Spleen (tissue), 7 donors: ENCODE data around the gene ARHGEF28.

Experiments used
- POLR2A ChIP-seq, 3 donors: fragments of 450-650 bp; IDR thresholded peaks; one replicate each; pipeline ENCODE4 v1.5.1; 2017; ENCODE audit warnings: antibody characterized with exemption in 3 of 3, mild to moderate bottlenecking in 1 of 3
- POLR2AphosphoS5 ChIP-seq, 3 donors: sonication (generic); formaldehyde crosslinking; IDR thresholded peaks; one replicate each; pipeline ENCODE4 v1.5.1; 2017; ENCODE audit warnings: antibody characterized with exemption in 3 of 3
- TF ChIP-seq, protein P1 (sequence below), 11 experiments: fragments of 200-600 bp in 7 of 11; fragments of 450-650 bp in 4 of 11; sonication (generic) in 4 of 11; IDR thresholded peaks in 8 of 11; conservative IDR thresholded peaks in 3 of 11; 1 replicate in 7 of 11; 2 replicates in 4 of 11; pipeline versions ENCODE4 v1.4.0 to v1.8.0; 2016 to 2021; ENCODE audit warnings: antibody characterized with exemption in 11 of 11, inconsistent platforms in 4 of 11, mild to moderate bottlenecking in 1 of 11
- donor health status: DM: no; HTN: no; CAD: no; lungs with moderate emphysema.
- donor health status: DM: no; HTN: no; CAD: no.
- donor health status: DM: no; HTN: no; CAD: no.

- TF ChIP-seq, protein P1, sequence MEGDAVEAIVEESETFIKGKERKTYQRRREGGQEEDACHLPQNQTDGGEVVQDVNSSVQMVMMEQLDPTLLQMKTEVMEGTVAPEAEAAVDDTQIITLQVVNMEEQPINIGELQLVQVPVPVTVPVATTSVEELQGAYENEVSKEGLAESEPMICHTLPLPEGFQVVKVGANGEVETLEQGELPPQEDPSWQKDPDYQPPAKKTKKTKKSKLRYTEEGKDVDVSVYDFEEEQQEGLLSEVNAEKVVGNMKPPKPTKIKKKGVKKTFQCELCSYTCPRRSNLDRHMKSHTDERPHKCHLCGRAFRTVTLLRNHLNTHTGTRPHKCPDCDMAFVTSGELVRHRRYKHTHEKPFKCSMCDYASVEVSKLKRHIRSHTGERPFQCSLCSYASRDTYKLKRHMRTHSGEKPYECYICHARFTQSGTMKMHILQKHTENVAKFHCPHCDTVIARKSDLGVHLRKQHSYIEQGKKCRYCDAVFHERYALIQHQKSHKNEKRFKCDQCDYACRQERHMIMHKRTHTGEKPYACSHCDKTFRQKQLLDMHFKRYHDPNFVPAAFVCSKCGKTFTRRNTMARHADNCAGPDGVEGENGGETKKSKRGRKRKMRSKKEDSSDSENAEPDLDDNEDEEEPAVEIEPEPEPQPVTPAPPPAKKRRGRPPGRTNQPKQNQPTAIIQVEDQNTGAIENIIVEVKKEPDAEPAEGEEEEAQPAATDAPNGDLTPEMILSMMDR (IDR thresholded peaks at IDR 0.05 in 8 of 11, conservative IDR thresholded peaks at IDR 0.05 in 3 of 11), result no peak
- TF ChIP-seq POLR2AphosphoS5 (IDR thresholded peaks at IDR 0.05) (no peak), POLR2A (IDR thresholded peaks at IDR 0.05) (no peak)
Measured at GRCh38 chr5:73890569-73890968, 264.6 kb downstream of the ARHGEF28 start.
